ENCODE data around the gene CELSR1.

CELSR1 gene

GRCh38 chr22:46439576-46440465 lies 97.6 kb downstream of the CELSR1 start:
- DNase-seq, result no peak

GRCh38 chr22:46439111-46439510 lies 98.3 kb downstream of the CELSR1 start:
- no peak for DNase-seq

DNA sequence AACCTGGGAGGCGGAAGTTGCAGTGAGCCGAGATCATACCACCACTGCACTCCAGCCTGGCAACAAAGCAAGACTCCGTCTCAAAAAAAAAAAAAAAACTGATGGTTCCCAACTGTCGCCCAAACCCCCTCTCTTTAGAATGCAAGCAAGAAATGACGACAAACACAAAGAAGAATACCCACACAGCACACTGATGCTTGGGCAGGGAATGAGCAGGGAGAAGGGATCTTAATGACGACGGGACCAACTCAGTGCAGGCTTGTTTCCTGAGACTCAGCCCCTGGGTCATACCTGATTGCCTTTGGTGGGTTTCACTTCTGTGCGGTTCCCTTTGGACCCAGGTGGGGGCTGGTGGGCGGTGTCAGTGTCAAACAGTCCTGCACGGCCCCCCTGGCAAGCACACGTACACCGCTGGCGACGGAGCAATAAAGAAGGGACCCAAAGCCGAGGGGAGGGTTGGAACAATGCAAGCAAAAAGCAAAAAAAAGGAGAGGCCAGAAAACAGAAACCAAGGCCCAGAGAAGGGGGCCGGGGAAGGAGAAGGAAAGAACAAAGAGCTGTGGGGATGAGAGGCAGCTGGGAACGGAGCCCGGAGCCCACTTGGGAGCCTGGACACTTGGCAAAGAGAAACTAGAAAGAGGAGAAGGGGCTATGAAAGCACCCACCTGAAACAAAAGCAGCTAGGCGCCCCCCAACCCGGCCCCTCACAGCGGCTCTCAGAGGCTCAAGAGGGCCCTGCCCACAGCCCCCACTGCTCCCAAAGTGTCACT lies 99.6 kb downstream of the CELSR1 start:
- DNase-seq, result no peak

- no peak for DNase-seq
These were observed 100.7 kb downstream of the CELSR1 start for GRCh38 chr22:46436595-46437175.

GRCh38 chr22:46433318-46433717 lies 104.1 kb downstream of the CELSR1 start:
- DNase-seq, result no peak

DNA sequence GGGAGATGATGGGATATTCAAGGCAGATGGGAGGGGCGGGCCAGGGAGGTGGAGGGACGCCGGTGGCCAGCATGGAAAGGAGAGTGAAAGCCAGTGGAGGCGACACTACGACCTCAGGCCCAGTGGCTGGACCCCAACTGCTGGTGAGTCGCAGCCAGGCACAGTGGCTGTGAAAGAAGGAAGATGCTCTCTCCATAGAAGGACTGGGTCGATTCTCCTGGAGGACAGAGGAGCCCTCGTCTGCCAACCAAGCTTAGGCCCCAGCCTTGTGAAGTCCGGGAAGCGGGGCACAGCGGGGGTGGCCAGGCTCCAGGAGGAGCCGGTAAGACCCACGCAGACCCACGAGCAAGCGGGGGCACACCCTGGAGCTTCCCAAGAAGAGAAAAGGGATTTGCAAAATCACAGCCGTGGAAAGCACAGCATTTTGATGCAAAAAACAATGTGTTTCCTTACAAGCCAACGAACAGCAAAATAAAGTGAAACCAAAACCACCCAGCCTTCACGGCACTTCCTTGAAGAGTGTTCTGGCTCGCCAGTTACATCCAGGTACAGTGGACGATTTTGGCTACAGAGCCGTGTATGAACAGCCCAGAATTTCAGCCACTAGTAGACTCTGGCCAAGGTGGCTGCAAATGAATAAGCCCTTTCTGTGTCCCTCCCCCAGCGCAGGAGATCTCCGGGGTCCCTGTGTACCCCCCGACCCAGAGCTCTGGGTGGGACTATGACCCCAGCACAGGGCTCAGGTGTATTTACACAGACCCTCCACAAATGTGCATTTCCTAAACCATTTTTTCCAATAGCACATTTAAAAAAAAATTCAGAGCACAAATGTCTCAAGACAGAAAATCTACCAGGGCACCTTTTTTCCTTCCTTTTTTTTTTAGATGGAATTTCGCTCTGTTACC lies 105.0 kb downstream of the CELSR1 start:
- DNase-seq, result no peak

GRCh38 chr22:46430961-46431838 lies 106.2 kb downstream of the CELSR1 start:
- DNase-seq, result no peak

- DNase-seq, result no peak
These were observed 108.0 kb downstream of the CELSR1 start for GRCh38 chr22:46429325-46429853.

GRCh38 chr22:46428602-46429324 lies 108.7 kb downstream of the CELSR1 start:
- no peak for DNase-seq

GRCh38 chr22:46428171-46428570 lies 109.2 kb downstream of the CELSR1 start:
- no peak for DNase-seq

GRCh38 chr22:46425016-46425415 lies 112.4 kb downstream of the CELSR1 start:
- no peak for DNase-seq

GRCh38 chr22:46424496-46424895 lies 112.9 kb downstream of the CELSR1 start:
- DNase-seq, result no peak

GRCh38 chr22:46422896-46423295 lies 114.5 kb downstream of the CELSR1 start:
- no peak for DNase-seq

- DNase-seq, result no peak
These were observed 116.2 kb downstream of the CELSR1 start for GRCh38 chr22:46421267-46421666.

DNA sequence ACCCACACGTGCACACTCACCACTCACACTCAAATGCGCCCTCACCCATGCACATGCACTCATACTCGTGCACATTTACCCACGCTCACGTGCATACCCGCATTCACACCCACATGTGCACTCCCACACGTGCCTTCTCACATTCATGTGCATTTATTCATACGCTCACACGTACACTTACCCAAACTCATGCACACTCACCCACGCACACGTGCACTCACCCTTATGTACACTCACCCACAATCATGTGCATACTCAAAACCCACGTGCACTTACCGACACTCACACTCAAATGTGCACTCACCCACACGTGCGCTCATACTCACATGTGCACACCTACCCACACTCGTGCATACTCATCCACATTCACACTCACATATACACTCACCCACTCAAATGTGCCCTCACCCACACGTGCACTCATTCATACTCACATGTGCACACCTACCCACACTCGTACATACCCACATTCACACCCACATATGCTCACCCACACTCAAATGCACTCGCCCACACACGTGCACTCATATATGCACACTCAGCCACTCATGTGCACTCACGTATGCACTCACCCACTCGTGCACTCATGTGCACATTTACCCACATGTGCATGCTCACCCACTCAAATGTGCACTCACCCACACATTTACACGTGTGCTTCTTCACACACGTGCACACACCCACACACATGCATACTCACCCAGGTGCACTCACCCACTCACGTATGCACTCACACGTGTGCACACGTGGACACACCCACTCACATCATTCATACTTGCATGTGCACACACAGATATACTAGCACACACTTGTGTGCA lies 117.5 kb downstream of the CELSR1 start:
- DNase-seq, result no peak

GRCh38 chr22:46418827-46419226 lies 118.6 kb downstream of the CELSR1 start:
- no peak for DNase-seq

DNA sequence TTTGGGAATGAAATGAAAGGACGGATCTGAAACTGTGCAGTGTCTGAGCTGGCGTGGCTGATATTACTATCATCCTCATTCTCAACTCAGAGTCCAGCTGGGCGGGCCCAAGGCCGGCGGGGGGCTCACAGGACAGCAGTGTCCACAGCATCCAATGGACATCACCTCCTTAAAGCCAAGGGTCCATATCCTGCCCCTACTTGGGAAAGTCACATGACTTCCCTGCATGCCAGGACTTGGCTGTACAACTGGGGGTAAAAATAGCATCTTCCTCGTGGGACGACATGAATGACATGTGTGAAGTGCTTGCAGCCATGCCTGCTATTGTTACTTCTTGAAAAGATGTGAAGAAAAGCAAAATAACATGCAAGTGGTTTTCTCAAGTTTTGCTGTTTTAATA lies 119.7 kb downstream of the CELSR1 start:
- no peak for DNase-seq

- DNase-seq, result no peak
These were observed 120.4 kb downstream of the CELSR1 start for GRCh38 chr22:46416891-46417580.

- DNase-seq, result no peak
These were observed 120.9 kb downstream of the CELSR1 start for GRCh38 chr22:46416520-46416871.
